ENCODE measurements around the gene PICK1.
"Not testable (repeated sequence)": the region's sequence is repeated elsewhere in the genome, so short reads cannot be mapped to it uniquely, and the experiment has no call there.

DNA sequence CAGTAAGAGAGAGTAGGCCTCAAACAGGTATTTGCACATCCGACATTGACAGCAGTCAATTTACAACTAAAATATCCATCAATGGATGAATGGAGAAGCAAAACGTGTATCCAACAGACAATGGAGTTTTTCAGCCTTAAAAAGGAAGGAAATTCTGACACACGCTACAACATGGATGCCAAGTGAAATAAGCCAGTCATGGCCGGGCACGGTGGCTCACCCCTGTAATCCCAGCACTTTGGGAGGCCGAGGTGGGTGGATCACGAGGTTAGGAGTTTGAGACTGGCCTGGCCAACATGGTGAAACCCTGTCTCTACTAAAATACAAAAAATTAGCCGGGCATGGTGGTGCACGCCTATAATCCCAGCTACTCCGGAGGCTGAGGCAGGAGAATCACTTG, 60.4 kb downstream of the PICK1 start:
- TF ChIP-seq, protein P1, sequence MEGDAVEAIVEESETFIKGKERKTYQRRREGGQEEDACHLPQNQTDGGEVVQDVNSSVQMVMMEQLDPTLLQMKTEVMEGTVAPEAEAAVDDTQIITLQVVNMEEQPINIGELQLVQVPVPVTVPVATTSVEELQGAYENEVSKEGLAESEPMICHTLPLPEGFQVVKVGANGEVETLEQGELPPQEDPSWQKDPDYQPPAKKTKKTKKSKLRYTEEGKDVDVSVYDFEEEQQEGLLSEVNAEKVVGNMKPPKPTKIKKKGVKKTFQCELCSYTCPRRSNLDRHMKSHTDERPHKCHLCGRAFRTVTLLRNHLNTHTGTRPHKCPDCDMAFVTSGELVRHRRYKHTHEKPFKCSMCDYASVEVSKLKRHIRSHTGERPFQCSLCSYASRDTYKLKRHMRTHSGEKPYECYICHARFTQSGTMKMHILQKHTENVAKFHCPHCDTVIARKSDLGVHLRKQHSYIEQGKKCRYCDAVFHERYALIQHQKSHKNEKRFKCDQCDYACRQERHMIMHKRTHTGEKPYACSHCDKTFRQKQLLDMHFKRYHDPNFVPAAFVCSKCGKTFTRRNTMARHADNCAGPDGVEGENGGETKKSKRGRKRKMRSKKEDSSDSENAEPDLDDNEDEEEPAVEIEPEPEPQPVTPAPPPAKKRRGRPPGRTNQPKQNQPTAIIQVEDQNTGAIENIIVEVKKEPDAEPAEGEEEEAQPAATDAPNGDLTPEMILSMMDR (conservative IDR thresholded peaks at IDR 0.05) = not testable (repeated sequence)
- not testable (repeated sequence) for TF ChIP-seq ZFX (IDR thresholded peaks at IDR 0.05)
